ENCODE results near the gene PDK2. TPM values are rescaled to one million over a fixed set of nuclear protein-coding genes. Genes with fewer than 3 reads are reported as not detected.

The PDK2 gene
- total and polyA plus RNA-seq, 9 of the 15 experiments (the other 6 are each of a cell fraction or from before 2014, with no cell fraction given) = 0.03 to 2.5 (median 1.4) TPM

GRCh38 chr17:50099003-50099402 lies 3.9 kb downstream of the PDK2 start:
- H3K9me3 ChIP-seq (replicated peaks; ENCODE audit: control insufficient read depth, insufficient read depth, low read depth, low read length) = no peaks in the 10 kb centered on the region
- peak overlapping the region in 1 of 2 experiments; percentile 74; a peak in 2 of 4 replicates for H3K9ac ChIP-seq (ENCODE audit: insufficient read depth in 1 of 2, low read depth in 2 of 2, low read length in 2 of 2)
- 13% methylated on average over 5 of the region's 5 CpGs for WGBS (ENCODE audit: insufficient coverage, low coverage, missing lambda C conversion rate)
- in situ Hi-C loops (cut with MboI) (loop anchor here (5.0 kb wide), 1 partner anchor 193 kb away; no protein-coding TSS in a partner anchor), intact Hi-C loops (cut with micrococcal nuclease) (no loop called here)
- no peak for TF ChIP-seq HDAC3 (IDR thresholded peaks at IDR 0.05; ENCODE audit: borderline replicate concordance, partially characterized antibody)
- no peak for TF ChIP-seq MTF1 (CRISPR knock-in tag; IDR thresholded peaks at IDR 0.05; ENCODE audit: borderline replicate concordance)
- TF ChIP-seq SIN3B (IDR thresholded peaks at IDR 0.05; ENCODE audit: low read depth) = no peak
- no peak for TF ChIP-seq FIP1L1 (IDR thresholded peaks at IDR 0.05; ENCODE audit: low read depth, low read length, poor library complexity, severe bottlenecking)
- TF ChIP-seq, protein P1, sequence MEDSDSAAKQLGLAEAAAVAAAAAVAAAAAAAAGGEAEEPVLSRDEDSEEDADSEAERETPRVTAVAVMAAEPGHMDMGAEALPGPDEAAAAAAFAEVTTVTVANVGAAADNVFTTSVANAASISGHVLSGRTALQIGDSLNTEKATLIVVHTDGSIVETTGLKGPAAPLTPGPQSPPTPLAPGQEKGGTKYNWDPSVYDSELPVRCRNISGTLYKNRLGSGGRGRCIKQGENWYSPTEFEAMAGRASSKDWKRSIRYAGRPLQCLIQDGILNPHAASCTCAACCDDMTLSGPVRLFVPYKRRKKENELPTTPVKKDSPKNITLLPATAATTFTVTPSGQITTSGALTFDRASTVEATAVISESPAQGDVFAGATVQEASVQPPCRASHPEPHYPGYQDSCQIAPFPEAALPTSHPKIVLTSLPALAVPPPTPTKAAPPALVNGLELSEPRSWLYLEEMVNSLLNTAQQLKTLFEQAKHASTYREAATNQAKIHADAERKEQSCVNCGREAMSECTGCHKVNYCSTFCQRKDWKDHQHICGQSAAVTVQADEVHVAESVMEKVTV (CRISPR knock-in tag; IDR thresholded peaks at IDR 0.05) = no peak
- no peak for TF ChIP-seq DACH1 (IDR thresholded peaks at IDR 0.05; ENCODE audit: partially characterized antibody)
- BruUV-seq (replicated peaks) = no TSS peak
- H3K4me1 ChIP-seq (replicated peaks in 1 of 2; ENCODE audit: control insufficient read depth in 2 of 2, insufficient read depth in 2 of 2, low read length in 2 of 2) = peaks cover 25 to 39% of the 10 kb centered on the region in 2 experiments; a peak in 4 of 5 replicates
- H2AFZ ChIP-seq (ENCODE audit: low read depth, low read length) = no peak overlapping the region
- no peaks in the 10 kb centered on the region for H3K36me3 ChIP-seq (ENCODE audit: control insufficient read depth, insufficient read depth, low read length)
- H4K20me1 ChIP-seq (replicated peaks; ENCODE audit: control insufficient read depth, insufficient read depth, low read length) = 0 out of 2 replicates have a peak, but pooled peaks cover 9% of the 10 kb centered on the region
- ATAC-seq (no peak), FAIRE-seq (no peak), DNase-seq (ENCODE audit: extremely low read depth in 1 of 4, low spot score in 3 of 4) (no peak)
- no peak overlapping the region for H3K4me2 ChIP-seq (ENCODE audit: insufficient read depth, low read length)
- H3K79me2 ChIP-seq (ENCODE audit: control insufficient read depth, insufficient read depth, low read length) = no peaks in the 10 kb centered on the region
- no peak overlapping the region for H3K27ac ChIP-seq (ENCODE audit: extremely low read depth, low read depth, low read length)
- H3K9me1 ChIP-seq (ENCODE audit: control insufficient read depth, insufficient read depth, low read length) = peaks cover 4% of the 10 kb centered on the region
- POLR2A ChIA-PET = interaction anchor here (0.7 to 1.0 kb wide), 3 partner anchors 8 to 267 kb away, joined by 3 to 4 read pairs (median 3); no protein-coding TSS in a partner anchor
- no peak overlapping the region for H3K4me3 ChIP-seq
- H3K27me3 ChIP-seq (ENCODE audit: control insufficient read depth in 2 of 2, insufficient read depth in 2 of 2, low read length in 2 of 2) = peaks cover 4 to 37% of the 10 kb centered on the region in 2 experiments; a peak in 3 of 5 replicates
- CTCF ChIA-PET (ENCODE audit: low intra/inter-chr PET ratio) = no interaction called here

Data from K562 (cell line).